ENCODE measurements around the gene SS18. TPM values are rescaled to one million over a fixed set of nuclear protein-coding genes. Genes with fewer than 3 reads are reported as not detected.
A peak's percentile ranks its signal among the peaks of the same experiment; 100 is the strongest.

The SS18 gene
- total RNA-seq, 1 donor from 2014 or later: 86.7 TPM

DNA sequence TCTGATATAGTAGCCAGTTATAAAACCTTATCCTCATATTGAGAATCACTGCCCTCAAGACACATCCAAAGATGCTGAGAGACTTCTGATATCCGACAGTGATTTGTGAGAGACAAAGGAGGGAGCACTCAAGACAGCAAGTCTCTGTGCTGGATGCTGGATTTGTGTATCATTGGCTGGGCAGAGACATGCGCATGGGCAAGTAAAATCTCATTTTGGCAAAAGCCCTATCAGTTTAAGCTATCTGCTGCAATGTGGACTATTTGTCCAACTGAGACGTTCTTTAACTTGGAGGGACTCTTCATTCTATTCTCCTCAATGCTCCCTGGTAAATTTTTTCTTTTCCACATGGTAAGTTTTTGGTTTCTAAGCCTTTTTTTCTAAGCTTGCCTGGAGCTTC is 107.5 kb downstream of the SS18 start:
- no peak for DNase-seq (ENCODE audit: low spot score)
- no peak overlapping the region for H3K4me3 Mint-ChIP-seq (ENCODE audit: unreplicated experiment)
- no peaks in the 10 kb centered on the region for H3K27me3 Mint-ChIP-seq (ENCODE audit: low read depth)
- H3K27ac Mint-ChIP-seq (ENCODE audit: unreplicated experiment): no peak overlapping the region
- H3K4me1 Mint-ChIP-seq (ENCODE audit: low read depth): peaks cover 13% of the 10 kb centered on the region
- TF ChIP-seq, protein P1, sequence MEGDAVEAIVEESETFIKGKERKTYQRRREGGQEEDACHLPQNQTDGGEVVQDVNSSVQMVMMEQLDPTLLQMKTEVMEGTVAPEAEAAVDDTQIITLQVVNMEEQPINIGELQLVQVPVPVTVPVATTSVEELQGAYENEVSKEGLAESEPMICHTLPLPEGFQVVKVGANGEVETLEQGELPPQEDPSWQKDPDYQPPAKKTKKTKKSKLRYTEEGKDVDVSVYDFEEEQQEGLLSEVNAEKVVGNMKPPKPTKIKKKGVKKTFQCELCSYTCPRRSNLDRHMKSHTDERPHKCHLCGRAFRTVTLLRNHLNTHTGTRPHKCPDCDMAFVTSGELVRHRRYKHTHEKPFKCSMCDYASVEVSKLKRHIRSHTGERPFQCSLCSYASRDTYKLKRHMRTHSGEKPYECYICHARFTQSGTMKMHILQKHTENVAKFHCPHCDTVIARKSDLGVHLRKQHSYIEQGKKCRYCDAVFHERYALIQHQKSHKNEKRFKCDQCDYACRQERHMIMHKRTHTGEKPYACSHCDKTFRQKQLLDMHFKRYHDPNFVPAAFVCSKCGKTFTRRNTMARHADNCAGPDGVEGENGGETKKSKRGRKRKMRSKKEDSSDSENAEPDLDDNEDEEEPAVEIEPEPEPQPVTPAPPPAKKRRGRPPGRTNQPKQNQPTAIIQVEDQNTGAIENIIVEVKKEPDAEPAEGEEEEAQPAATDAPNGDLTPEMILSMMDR (IDR thresholded peaks at IDR 0.05): no peak
- no peaks in the 10 kb centered on the region for H3K9me3 Mint-ChIP-seq (ENCODE audit: low read depth)
- H3K36me3 Mint-ChIP-seq (ENCODE audit: low read depth): peaks cover 1% of the 10 kb centered on the region

DNA sequence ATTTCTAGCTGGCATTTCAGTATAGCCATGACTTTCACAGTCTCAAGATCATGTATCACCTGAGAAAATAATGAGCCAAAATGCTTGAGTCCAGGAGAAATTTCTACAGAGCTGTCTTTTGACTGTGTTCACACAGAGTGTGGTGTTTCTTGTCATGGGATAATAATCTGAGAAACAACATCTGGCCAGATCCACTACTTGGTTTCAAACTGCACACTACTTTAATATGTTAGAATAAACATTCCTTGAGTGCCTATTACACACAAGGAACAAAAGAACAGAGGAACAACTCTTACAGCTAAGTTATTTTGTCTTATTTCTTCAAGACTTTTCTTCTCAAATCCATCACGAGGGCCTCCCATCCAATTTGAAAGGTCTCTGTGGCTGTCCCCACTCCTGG is 108.3 kb downstream of the SS18 start:
- peaks cover 13% of the 10 kb centered on the region for H3K4me1 Mint-ChIP-seq (ENCODE audit: low read depth)

DNA sequence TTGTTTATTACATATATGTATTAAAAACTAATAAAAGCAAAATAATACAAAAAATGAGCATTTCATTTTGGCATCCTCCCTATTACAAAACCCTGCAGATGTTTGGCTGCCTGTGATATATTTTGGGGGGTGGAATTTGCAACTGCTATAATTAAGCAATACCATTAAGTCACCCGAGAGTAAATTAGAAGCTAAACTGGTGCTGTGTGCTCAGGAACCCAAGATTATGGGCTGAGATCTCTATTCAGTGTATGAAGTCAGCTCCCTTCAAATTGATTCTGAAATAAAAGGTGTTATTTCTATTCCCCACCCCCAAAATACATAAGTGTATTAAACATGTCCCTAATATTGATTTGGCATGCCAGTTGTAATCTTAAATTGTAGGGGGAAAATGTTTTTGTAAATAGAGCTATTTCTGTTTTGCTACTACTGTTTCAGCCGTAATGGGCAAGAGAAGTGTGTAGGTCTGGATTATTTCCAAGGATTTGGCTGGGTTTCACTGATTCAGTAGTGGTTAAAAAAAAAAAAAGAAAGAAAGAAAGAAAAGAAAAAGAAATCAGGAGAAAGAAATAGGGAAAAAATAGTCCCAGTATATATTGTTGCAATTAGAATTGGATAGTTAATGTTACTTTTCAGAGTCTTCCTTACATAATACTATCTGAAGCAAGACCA is 110.9 kb downstream of the SS18 start:
- Mint-ChIP-seq H3K27me3 (ENCODE audit: low read depth) (no peaks in the 10 kb centered on the region), H3K27ac (ENCODE audit: unreplicated experiment) (no peak overlapping the region), H3K4me1 (ENCODE audit: low read depth) (peaks cover 17% of the 10 kb centered on the region), H3K4me3 (ENCODE audit: unreplicated experiment) (no peak overlapping the region), H3K9me3 (ENCODE audit: low read depth) (no peaks in the 10 kb centered on the region), H3K36me3 (ENCODE audit: low read depth) (no peaks in the 10 kb centered on the region)
- DNase-seq (ENCODE audit: low spot score): no peak
- TF ChIP-seq, protein P1 (IDR thresholded peaks at IDR 0.05): no peak

More for the DNA sequence above, 108.3 kb downstream of the SS18 start:
- DNase-seq (ENCODE audit: low spot score): no peak
- Mint-ChIP-seq H3K27ac (ENCODE audit: unreplicated experiment) (peak overlapping the region; percentile 62), H3K4me3 (ENCODE audit: unreplicated experiment) (no peak overlapping the region), H3K27me3 (ENCODE audit: low read depth) (no peaks in the 10 kb centered on the region), H3K36me3 (ENCODE audit: low read depth) (peaks cover 1% of the 10 kb centered on the region), H3K9me3 (ENCODE audit: low read depth) (no peaks in the 10 kb centered on the region)
- TF ChIP-seq, protein P1 (IDR thresholded peaks at IDR 0.05): no peak

DNA sequence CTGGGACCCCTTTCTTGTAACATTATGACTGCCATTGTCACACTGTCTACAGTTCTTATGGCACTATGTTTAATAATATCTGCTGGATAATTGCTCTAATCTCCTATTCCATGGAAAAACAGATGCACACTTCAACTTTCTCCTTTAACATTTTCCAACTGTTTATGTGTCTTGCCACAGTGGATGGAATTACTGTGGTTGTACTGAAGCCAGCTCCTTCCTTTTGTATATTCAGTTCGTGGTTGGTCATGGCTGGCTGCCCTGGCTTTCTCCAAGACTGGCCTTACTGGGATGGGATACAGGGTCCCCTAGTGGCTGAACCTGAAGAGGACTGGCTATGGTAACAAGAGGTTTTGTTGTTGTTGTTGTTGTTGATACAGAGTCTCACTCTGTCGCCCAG is 113.9 kb downstream of the SS18 start:
- Mint-ChIP-seq H3K4me1 (ENCODE audit: low read depth) (peaks cover 6% of the 10 kb centered on the region), H3K4me3 (ENCODE audit: unreplicated experiment) (no peak overlapping the region), H3K9me3 (ENCODE audit: low read depth) (no peaks in the 10 kb centered on the region), H3K27ac (ENCODE audit: unreplicated experiment) (no peak overlapping the region), H3K36me3 (ENCODE audit: low read depth) (no peaks in the 10 kb centered on the region), H3K27me3 (ENCODE audit: low read depth) (no peaks in the 10 kb centered on the region)
- no peak for DNase-seq (ENCODE audit: low spot score)
- TF ChIP-seq, protein P1 (IDR thresholded peaks at IDR 0.05): peak; percentile 15

DNA sequence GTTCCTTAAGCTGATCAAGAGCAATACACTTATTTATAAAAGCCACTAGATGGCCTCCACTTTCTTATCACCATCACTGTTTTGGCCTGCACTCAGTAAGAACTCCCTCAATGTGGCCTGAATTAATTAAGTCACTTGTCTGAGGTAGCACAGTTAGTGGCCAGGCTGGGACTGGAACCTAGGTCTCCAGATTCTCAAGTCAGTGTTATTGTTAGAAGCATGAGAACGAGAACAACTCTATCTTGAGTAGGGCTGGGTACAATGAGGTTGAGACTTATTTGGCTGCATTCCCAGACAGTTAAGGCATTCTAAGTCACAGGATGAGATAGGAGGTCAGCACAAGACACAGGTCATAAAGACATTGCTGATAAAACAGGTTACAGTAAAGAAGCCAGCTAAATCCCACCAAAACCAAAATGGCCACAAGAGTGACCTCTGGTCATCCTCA is 115.8 kb downstream of the SS18 start:
- Mint-ChIP-seq H3K36me3 (ENCODE audit: low read depth) (no peaks in the 10 kb centered on the region), H3K27ac (ENCODE audit: unreplicated experiment) (no peak overlapping the region), H3K27me3 (ENCODE audit: low read depth) (no peaks in the 10 kb centered on the region), H3K9me3 (ENCODE audit: low read depth) (no peaks in the 10 kb centered on the region), H3K4me1 (ENCODE audit: low read depth) (peaks cover 4% of the 10 kb centered on the region), H3K4me3 (ENCODE audit: unreplicated experiment) (no peak overlapping the region)
- TF ChIP-seq, protein P1 (IDR thresholded peaks at IDR 0.05): no peak
- no peak for DNase-seq (ENCODE audit: low spot score)

Other genes with a start within 250 kb of the SS18 start
- gene PSMA8, start 43.3 kb upstream of the SS18 start, total RNA-seq: not detected in 3 replicates
- 1.7 to 2.2 TPM (median 2.0 TPM) in 3 replicates for gene TAF4B, start 135.8 kb upstream of the SS18 start, total RNA-seq

Data from chondrocyte (in vitro differentiated cells).